HG02852 (cell line): ENCODE data around the gene SLC34A3.

Experiments used
- ATAC-seq: cut with Tn5 transposase; IDR thresholded peaks from one replicate; pipeline ENCODE4 v1.9.1; 2021; ENCODE audit warnings: mild to moderate bottlenecking, moderate library complexity; ENCODE audit not compliant: unreplicated experiment

SLC34A3 gene

DNA sequence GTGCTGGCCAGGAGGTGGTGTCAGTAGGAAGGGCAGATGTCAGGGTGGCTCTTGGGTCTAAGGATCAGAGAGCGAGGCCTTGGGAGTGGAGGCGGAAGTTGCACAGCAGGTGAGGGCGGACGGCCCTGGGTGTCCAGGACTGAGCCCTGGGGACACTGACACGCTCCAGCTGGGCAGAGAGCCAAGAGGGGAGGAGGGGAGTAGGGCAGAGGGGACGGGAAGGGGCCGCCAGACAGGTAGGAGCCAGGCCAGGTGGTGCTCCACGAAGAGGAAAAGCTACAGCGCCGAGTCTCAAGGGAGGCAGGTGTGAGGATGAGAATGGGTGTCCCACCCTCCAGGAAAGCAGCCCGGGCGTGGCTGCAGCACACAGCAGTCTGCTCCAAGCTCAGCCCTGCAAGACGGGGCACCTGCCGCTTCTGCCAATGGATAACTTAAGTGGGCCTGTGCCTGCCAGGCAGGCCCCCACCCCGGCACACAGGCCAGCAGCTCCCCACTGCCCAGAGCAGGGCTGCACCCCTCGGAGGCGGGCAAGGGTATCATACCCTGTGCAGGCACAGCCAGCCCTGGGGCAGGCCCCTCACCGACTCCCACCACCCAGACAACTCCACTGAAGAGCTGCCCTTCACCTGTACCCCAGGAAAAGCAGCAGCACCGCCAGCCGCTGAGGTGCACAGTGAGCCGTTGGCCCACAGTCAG is 35.0 kb upstream of the SLC34A3 start:
- no peak for ATAC-seq

DNA sequence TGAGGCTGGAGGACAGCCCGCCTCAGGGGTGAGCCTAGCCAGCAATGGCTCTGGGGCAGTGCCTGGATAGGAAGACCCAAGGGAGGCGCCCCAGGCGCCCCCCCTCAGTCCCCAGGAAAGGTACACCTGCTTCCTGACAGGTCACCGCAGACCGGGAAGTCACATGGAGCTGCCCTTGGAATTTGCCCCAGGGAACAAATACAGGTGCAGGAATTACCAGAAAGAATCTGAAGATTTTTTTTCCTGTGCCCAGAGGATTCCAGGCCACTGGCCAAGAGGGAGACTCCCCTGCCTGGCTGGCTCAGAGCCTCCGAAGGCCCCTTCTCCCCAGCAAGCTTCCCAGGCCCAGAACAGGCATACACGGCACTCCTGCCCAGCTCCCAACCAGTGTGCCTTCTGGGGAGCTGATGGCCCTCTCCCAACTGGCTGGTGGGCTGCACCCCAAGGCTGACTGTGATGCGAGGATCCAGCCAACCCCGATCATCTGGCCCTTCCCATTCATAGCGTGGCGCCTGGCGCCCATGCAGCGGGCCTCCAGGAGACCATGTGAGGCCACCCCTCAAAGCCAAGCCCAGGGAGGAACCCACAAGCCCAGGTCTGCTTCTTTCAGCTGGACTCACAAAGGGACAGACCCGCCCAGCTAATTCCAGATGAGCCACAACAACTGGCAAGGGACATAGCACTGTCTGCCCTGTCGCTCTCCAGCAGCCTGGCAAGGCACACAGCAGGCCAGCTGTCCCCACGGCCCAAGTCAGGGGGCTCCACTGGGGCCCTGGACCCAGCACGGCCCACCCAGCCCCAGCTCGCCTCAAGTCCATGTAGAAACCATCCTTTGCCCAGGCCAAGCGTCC is 32.4 kb upstream of the SLC34A3 start:
- no peak for ATAC-seq

DNA sequence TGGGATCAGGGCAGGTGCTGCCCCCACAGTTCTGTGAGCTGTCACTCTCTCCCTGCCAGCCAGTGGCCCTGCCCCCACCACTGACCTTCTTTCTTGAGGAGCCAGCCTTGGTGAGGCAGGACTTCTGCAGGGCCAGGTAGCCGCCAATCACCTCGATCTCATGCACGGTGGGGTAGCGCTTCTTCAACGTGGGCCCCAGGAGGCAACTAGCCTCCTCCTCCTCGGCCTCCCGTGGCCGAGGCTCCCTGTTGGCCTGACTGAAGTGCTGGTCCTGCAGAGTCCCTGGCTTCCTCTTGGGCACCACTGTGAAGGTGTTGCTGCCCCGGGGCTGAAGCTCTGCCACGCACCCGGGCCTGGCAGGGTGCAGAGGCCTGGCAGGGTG is 31.8 kb upstream of the SLC34A3 start:
- no peak for ATAC-seq

DNA sequence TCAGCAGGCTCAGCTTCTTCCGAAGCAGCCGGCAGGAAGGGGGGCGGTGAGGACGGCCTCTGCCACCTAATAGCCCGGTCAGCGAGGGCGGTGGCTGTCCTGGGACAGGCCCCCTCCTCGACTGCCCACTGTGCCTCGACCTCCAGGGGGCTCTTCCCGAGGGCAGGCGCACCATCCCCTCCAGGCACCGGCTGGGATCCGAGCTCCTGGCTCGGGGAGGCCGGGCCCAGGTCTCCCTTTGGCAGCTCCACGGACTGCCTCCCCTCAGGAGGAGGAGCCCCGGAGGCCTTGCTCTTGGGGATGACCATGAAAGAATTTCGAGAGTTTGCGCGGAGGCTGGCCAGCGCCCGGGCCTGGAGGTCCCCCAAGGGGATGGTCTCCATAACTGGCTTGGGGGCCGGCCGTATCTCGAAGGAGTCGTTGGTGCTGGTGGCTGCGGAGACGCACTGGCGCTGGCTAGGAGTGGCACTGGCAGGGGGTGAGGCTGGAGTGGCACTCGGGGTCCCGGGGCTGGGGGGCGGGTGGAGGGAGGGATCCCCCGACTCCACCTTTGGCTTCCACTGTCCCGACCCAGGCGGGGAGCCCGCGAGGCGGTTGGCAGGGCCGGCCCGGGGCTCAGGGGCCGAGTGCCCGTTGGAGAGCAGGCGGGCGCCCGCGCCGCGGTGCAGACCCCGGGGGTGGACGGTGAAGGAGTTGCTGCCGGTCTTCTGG is 31.1 kb upstream of the SLC34A3 start:
- ATAC-seq, result no peak

DNA sequence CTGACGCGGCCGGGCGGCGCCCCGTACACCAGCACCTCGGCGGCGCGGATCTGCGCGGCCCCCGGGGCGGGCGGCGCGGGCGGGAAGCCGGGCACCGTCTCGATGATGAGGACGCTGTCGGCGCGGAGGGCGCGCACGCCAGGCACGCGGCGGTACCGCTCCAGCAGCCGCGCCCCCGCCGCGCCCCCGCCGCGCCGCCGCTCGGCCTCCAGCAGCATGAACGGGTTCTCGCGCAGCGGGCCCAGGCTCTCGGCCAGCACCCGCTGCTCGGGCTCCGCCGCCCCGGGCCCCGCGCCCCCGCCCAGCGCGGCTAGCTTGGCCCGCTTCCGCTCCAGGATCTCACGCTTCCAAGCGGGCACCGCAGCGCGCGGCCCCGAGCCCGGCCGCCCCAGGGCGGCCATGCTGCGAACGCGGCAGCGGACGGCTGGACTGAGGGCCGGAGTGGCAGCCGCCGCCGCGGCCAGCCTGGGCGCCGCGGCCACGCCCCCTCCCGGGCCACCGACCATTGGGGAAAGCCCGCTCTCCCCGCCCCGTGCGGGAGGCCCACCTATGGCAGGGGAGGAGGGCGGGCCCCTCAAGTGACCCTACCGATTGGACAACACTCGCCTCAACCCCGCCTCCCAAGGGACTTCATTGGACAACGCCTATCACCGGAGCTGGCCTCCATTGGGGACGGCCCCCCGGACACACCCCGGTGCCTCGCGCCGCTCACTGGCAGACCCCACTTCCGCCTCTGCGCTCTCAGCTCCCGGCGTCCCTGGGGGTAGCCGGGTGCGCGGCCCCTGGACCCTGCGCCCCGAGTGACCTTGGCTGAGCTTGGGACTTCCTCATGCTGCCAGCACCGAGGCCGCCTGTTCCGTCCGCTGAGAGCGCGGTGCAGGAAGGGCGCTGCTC is 30.1 kb upstream of the SLC34A3 start, which contains the start of gene TPRN:
Gene TPRN (minus strand): TSS at position 431 of the 894 bp plus-strand sequence. CDS start 30 bp downstream, at position 401.
- ATAC-seq, result peak; percentile 92

DNA sequence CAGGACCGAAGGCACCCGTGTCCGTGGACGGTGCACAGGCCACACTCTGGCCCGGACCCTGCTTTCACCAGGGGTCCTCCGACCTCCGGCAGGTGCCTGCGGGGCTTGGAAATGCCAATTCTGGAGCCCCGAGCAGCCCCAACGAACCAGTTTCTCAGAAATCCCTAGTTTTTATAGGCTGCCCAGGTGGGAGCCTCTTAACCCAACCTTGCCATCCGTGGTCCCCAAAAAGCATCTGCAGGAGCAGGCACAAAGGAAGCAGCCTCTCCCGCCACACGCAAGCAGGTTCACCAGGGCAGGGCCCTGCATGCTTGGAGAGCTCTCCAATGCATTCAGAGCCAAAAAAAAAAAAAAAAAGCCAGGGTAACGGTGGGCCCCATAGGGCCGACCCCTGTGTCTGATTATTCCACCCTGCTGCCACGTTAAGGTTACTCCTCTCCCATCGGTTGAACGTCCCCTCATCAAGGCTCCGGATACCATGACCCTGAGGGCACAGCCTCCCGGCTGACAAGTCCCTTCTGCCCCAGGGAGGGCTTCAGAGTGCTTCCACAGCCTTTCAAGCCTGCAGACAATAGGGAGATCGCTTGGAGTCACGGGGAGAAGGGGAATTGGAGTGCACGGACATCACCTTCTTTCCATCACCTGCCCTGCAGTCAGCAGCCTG is 29.4 kb upstream of the SLC34A3 start:
- no peak for ATAC-seq

DNA sequence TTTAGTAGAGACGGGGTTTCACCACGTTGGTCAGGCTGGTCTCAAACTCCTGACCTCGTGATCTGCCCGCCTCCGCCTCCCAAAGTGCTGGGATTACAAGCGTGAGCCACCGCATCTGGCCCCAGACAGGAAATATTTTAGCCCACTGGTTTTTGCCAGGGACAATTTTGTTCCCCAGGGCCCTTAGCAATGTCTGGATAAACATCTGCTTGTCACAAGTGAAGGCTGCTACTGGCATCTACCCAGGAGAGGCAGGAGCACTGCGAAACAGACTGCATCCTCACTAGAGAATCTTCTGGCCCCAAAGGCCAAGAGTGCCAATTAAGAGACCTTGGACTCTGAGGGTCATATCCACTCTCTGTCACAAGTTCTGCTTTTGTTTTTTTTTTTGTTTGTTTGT is 27.7 kb upstream of the SLC34A3 start:
- ATAC-seq, result no peak

DNA sequence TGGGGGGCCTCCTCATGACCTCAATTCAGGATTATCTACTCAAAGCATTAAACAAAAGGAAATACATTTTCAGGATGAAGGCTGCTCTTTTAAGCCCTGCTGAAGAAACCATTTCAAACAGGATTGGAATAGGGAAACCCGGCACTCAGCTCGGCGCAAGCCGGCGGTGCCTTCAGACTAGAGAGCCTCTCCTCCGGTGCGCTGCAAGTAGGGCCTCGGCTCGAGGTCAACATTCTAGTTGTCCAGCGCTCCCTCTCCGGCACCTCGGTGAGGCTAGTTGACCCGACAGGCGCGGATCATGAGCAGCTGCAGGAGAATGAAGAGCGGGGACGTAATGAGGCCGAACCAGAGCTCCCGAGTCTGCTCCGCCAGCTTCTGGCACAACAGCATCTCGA is 26.0 kb upstream of the SLC34A3 start:
- no peak for ATAC-seq

DNA sequence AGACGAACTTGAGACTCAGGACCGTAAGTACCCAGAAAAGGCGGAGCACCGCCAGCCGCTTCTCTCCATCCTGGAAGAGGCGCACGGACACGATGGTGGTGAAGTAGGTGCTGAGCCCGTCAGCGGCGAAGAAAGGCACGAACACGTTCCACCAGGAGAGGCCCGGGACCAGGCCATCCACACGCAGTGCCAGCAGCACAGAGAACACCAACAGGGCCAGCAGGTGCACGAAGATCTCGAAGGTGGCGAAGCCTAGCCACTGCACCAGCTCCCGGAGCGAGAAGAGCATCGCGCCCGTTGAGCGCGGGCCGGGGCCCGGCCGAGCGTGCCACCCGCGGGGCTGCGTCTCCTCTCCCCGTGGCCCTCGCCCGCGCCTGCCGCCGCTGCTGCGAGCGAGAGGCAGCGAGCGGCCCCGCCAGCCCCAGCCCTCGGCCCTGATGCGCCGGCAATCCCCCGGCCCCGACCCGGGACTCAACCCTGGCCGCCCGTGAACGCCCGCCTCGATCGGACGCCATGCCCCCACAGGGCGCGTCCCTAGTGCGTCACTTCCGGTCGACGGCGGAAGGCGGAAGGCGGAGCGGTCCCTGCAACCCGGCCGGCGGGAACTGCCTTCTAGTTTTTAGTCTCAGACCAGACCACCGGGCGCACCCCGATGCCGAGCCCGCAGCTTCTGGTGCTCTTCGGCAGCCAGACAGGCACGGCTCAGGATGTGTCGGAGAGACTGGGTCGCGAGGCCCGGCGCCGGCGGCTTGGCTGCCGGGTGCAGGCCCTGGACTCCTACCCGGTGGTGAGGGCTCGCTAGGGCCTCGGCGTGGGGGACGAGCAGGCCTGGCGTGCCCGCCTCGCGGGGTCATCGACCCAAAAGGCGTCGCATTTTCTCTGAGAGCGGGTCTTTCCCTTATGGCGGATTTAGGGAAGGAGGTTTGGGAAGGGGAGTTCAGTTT is 25.3 kb upstream of the SLC34A3 start, which contains the start of the genes NDOR1 and TMEM203:
Gene NDOR1 (plus strand): TSS at position 575 of the 944 bp plus-strand sequence. CDS start 78 bp downstream, at position 653.
Gene TMEM203 (minus strand): TSS at position 523 of the 944 bp plus-strand sequence. CDS start 234 bp downstream, at position 289.
- ATAC-seq, result peak; percentile 36

DNA sequence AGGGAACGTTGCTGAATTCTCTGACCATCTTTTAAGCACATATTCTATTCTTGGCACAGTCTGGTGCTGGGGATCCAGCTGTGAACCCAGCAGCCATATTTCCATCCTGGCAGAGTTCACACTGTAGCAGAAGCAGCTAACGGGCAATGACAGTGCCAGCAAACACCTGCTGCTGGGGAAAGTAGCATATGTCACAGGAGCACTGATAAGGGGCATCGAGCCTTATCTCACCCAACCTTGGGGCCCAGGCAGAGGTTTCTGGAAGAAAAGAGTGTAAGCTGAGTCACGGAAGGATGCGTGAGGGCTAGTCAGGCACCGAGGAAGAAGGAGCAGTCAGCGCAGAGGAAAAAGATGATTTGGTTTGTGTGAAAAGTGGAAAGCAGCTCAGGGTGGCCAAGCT is 24.1 kb upstream of the SLC34A3 start:
- no peak for ATAC-seq

DNA sequence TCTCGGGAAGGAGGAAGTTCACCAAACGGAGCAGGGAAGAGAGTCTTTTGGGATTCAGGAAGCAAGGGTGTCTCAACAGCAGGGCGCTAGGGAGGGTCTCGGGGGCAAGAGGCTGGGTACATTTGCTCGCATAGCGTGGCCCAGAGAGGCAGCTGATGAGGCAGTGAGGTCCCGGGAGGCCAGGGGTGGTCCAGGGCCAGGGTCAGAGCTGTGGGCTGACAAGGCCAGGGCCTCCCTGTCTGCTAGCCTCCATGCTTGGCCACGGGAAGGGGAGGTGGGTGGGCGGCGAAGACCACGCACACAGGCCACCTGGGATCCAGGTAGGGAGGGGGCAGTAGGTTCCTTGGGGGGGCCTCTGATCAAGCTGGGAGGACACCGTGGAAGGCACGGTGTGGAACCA is 19.2 kb upstream of the SLC34A3 start:
- no peak for ATAC-seq

DNA sequence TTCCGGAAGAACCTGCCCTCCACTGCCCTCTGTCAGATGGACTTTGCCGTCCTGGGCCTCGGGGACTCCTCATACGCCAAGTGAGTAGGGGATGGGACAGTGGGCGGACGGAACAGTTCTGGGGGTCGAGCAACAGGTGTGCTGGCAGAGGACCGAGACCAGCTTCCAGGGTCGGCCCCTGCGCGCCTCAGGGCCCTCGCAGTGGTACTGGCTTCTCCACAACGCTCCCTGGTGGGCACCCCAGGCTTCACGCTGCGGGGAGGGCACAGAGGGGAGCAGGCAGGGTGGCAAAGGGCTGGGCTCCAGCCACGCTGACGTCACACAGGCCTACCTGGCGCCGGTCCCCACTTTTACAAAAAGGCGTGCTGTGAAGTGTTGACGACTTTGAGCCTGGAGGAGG is 18.2 kb upstream of the SLC34A3 start:
- no peak for ATAC-seq

DNA sequence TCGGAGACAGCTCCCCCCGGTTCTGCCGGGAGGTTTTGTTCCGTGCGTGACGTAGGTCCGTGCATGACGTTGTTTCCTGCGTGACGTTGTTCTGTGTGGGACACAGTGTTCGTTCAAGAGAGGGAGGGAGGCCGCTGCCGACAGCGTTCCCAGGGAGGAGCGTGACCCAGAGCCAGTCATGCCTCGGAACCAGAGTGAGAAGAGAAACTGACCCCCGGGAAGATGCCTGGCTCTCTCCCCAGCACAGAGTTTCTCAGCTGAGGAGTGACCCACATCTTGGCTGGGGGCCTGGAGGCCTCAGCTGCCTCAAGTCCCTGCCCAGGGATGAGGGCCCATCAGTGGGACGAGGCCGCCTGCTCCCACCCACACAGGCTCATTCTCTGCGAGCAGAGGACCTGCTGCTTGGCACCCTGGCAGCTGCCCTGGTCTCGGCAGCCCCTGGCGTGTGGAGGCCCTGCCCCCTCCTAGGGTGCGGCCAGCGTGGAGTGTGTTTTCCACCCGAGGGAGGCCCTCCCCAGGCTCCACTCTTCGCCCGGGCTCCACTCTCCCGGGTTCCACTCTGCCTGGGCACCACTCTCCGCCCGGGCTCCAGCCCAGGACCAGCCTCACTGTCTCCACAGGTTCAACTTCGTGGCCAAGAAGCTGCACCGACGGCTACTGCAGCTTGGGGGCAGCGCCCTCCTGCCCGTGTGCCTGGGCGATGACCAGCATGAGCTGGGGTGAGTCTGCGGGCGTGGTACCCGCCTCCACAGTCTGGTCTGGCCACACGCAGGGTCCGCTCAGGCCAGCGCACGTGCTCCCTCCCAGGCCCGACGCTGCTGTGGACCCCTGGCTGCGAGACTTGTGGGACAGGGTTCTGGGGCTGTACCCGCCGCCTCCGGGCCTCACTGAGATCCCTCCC is 17.3 kb upstream of the SLC34A3 start:
- ATAC-seq, result no peak

DNA sequence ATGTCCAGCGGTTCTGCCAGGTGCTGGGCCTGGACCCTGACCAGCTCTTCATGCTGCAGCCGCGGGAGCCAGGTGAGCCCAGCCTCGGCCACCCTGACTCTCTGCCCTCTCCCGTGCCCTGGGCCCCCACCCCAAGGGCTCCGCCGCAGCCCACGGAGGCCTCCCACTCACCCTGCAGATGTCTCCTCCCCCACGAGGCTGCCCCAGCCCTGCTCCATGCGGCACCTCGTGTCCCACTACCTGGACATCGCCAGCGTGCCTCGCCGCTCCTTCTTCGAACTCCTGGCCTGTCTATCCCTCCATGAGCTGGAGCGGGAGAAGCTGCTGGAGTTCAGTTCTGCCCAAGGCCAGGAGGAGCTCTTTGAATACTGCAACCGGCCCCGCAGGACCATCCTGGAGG is 16.1 kb upstream of the SLC34A3 start:
- no peak for ATAC-seq

DNA sequence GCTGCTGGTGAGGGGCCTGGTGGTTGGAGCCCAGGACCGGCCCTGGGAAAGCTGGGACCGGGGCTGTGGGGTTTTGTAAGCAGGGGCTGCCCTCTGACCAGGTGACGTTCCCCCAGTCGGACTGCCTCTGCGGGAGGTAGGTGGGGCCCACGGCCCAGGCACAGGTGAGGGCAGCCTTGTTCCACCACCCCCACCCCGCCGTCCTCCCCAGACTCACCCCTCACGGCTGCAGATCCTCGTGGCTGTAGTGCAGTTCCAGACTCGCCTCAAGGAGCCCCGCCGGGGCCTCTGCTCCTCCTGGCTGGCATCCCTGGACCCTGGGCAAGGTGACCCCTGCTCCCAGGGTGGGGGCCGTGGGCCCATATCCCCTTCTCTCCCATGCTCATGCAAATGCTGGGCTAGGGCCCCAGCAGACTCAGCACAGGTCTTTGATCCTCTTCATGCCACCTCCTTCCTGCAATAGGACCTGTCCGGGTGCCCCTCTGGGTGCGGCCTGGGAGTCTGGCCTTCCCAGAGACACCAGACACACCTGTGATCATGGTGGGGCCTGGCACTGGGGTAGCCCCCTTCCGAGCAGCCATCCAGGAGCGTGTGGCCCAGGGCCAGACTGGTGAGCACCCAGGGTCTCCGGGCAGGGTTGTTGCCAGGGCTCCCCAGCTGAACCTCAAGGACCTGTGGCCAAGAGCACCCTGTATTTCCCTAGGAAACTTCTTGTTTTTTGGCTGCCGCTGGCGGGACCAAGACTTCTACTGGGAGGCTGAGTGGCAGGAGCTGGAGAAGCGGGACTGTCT is 15.3 kb upstream of the SLC34A3 start:
- ATAC-seq, result no peak

DNA sequence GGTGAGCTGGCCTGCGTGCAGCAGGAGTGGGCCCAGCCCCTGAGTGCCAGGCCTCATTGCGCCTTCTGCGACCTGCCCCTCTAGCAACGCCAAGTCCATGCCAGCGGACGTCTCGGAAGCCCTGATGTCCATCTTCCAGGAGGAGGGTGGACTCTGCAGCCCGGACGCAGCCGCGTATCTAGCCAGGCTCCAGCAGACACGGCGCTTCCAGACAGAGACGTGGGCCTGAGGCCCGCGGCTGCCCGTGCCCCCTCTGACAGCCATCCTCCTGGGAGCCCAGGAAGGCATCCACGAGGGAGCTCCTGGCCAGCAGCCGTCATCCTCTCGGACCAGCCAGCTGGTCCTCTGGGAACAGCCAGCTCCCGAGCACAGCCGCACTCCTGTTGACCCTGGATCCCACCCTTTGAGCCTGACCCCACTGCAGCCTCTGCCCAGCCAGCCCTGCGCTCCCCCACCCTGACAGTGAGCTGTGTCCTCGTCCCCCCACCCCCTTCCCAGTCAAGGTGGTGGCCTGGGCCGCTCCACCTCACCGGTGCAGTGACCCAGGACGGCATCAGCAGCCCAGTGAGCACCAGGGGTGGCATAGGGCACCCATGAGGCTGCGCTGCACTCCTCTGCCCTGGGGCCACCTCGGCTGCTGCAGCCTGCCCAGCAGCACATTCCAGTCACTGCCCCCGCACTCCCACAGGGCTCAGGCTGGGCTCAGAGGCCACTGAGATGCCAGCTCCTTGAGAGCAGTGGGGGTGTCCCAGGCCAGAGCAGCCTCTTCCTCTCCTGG is 14.3 kb upstream of the SLC34A3 start:
- ATAC-seq, result no peak
